ENCODE results near the gene FAM221A.

The FAM221A gene

GRCh38 chr7:23685731-23686130 lies 5.7 kb downstream of the FAM221A start:
- DNase-seq (ENCODE audit: insufficient read length, low spot score): no peak
- FAIRE-seq: no peak
- no peak for TF ChIP-seq POLR2A (IDR thresholded peaks at IDR 0.05; ENCODE audit: low read depth, low read length)

GRCh38 chr7:23687011-23687410 lies 7.0 kb downstream of the FAM221A start:
- no peak for DNase-seq (ENCODE audit: insufficient read length, low spot score)
- no peak for FAIRE-seq
- no peak for TF ChIP-seq POLR2A (IDR thresholded peaks at IDR 0.05; ENCODE audit: low read depth, low read length)

- TF ChIP-seq POLR2A (IDR thresholded peaks at IDR 0.05; ENCODE audit: low read depth, low read length): no peak
- FAIRE-seq (no peak), DNase-seq (ENCODE audit: insufficient read length, low spot score) (no peak)
Measured at GRCh38 chr7:23689165-23689564, 9.2 kb downstream of the FAM221A start.

GRCh38 chr7:23691320-23691719 lies 11.3 kb downstream of the FAM221A start:
- DNase-seq (ENCODE audit: insufficient read length, low spot score) (no peak), FAIRE-seq (no peak)

GRCh38 chr7:23693224-23693623 lies 13.2 kb downstream of the FAM221A start:
- DNase-seq (ENCODE audit: insufficient read length, low spot score): no peak
- no peak for FAIRE-seq
- TF ChIP-seq POLR2A (IDR thresholded peaks at IDR 0.05; ENCODE audit: low read depth, low read length): no peak

More at GRCh38 chr7:23691320-23691719, 11.3 kb downstream of the FAM221A start:
- TF ChIP-seq POLR2A (IDR thresholded peaks at IDR 0.05; ENCODE audit: low read depth, low read length): no peak

- FAIRE-seq (peak; percentile 94), DNase-seq (ENCODE audit: insufficient read length, low spot score) (peak; percentile 72)
- TF ChIP-seq POLR2A (IDR thresholded peaks at IDR 0.05; ENCODE audit: low read depth, low read length): no peak
Measured at GRCh38 chr7:23696916-23697441, 17.0 kb downstream of the FAM221A start.

GRCh38 chr7:23698822-23699221 lies 18.8 kb downstream of the FAM221A start:
- FAIRE-seq (no peak), DNase-seq (ENCODE audit: insufficient read length, low spot score) (no peak)
- no peak for TF ChIP-seq POLR2A (IDR thresholded peaks at IDR 0.05; ENCODE audit: low read depth, low read length)

GRCh38 chr7:23700046-23700445 lies 20.0 kb downstream of the FAM221A start:
- FAIRE-seq (no peak), DNase-seq (ENCODE audit: insufficient read length, low spot score) (no peak)
- TF ChIP-seq POLR2A (IDR thresholded peaks at IDR 0.05; ENCODE audit: low read depth, low read length): no peak

- no peak for DNase-seq (ENCODE audit: insufficient read length, low spot score)
- no peak for FAIRE-seq
- TF ChIP-seq POLR2A (IDR thresholded peaks at IDR 0.05; ENCODE audit: low read depth, low read length): no peak
Measured at GRCh38 chr7:23709081-23709750, 29.2 kb downstream of the FAM221A start.

GRCh38 chr7:23710000-23710399 lies 30.0 kb downstream of the FAM221A start, which contains the start of gene STK31:
STK31 (plus strand) TSS chr7:23710219; CDS start chr7:23710286, 67 bp downstream.
- DNase-seq (ENCODE audit: insufficient read length, low spot score) (no peak), FAIRE-seq (no peak)
- no peak for TF ChIP-seq POLR2A (IDR thresholded peaks at IDR 0.05; ENCODE audit: low read depth, low read length)

GRCh38 chr7:23712368-23713284 lies 32.6 kb downstream of the FAM221A start:
- DNase-seq (ENCODE audit: insufficient read length, low spot score) (peak; percentile 33), FAIRE-seq (peak; percentile 99)
- no peak for TF ChIP-seq POLR2A (IDR thresholded peaks at IDR 0.05; ENCODE audit: low read depth, low read length)

- DNase-seq (ENCODE audit: insufficient read length, low spot score): peak; percentile 50
- no peak for TF ChIP-seq POLR2A (IDR thresholded peaks at IDR 0.05; ENCODE audit: low read depth, low read length)
- FAIRE-seq: peak; percentile 100
Measured at GRCh38 chr7:23713285-23714149, 33.5 kb downstream of the FAM221A start.

GRCh38 chr7:23714150-23714464 lies 34.1 kb downstream of the FAM221A start:
- TF ChIP-seq POLR2A (IDR thresholded peaks at IDR 0.05; ENCODE audit: low read depth, low read length): no peak
- DNase-seq (ENCODE audit: insufficient read length, low spot score) (no peak), FAIRE-seq (no peak)

GRCh38 chr7:23714579-23714978 lies 34.6 kb downstream of the FAM221A start:
- FAIRE-seq (no peak), DNase-seq (ENCODE audit: insufficient read length, low spot score) (no peak)
- TF ChIP-seq POLR2A (IDR thresholded peaks at IDR 0.05; ENCODE audit: low read depth, low read length): no peak

All from H54 (cell line).